Jurkat, Clone E6-1 (cell line): ENCODE measurements around the gene UBL5. TPM values are rescaled to one million over a fixed set of nuclear protein-coding genes. Genes with fewer than 3 reads are reported as not detected.
"Not testable (repeated sequence)": the region's sequence is repeated elsewhere in the genome, so short reads cannot be mapped to it uniquely, and the experiment has no call there.

Experiments
- DNase-seq: peaks from one replicate; pipeline ENCODE4 v3.0.0-alpha.2; 2011; ENCODE audit warnings: low read depth, low spot score
- H3K4me3 ChIP-seq: 2 replicates; pipeline ENCODE4 v1.5.1; 2011; ENCODE audit warnings: mild to moderate bottlenecking, low read length, control low read depth, moderate library complexity
- polyA plus RNA-seq: library from polyadenylated mRNA; unstranded; fragments of >200 nt; gene quantifications from one replicate; pipeline ENCODE4 v1.2.1, GENCODE V29; 2012; ENCODE audit warnings: missing spikeins; ENCODE audit not compliant: insufficient read length, insufficient read depth

UBL5 gene
- polyA plus RNA-seq = 803 TPM

GRCh38 chr19:9827289-9828238, at the start of gene UBL5:
Gene UBL5 (plus strand): TSS chr19:9827918. CDS start chr19:9828338, 420 bp downstream.
- DNase-seq = peak; percentile 90
- peak within 1 kb of the TSS; percentile 97 for H3K4me3 ChIP-seq

DNA sequence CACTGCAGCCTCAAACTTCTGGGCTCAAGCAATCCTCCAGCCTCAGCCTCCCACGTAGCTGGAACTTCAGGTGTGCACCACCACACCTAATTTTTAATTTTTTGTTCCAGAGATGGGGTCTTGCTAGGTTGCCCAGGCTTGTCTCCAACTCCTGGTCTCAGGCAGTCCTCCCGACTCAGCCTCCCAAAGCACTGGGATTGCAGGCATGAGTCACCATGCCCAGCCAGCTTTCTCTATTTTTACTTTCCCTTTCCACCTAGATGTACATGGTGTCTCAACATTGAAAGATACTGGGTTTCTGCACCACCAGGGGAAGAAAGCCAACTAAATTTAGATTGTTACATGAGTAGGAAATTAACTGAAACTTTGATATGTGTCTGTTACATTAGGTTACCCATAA, 45.4 kb upstream of the UBL5 start:
- H3K4me3 ChIP-seq = no peak overlapping the region
- no peak for DNase-seq

DNA sequence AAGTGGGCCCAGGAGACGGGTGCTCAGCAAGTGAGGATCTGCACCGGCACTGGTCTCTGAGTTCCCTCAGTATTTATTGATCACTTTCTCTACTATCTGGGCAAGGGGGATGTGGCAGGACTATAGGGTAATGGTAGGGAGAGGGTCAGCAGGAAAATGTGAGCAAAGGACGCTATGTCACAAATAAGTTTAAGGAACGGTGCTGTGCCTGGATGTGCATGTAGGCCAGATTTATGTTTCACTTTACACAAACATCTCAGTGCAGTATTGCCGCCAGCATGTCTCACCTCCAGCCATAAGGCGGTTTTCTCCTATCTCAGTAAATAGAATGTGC, 43.6 kb upstream of the UBL5 start:
- DNase-seq = not testable (repeated sequence)

DNA sequence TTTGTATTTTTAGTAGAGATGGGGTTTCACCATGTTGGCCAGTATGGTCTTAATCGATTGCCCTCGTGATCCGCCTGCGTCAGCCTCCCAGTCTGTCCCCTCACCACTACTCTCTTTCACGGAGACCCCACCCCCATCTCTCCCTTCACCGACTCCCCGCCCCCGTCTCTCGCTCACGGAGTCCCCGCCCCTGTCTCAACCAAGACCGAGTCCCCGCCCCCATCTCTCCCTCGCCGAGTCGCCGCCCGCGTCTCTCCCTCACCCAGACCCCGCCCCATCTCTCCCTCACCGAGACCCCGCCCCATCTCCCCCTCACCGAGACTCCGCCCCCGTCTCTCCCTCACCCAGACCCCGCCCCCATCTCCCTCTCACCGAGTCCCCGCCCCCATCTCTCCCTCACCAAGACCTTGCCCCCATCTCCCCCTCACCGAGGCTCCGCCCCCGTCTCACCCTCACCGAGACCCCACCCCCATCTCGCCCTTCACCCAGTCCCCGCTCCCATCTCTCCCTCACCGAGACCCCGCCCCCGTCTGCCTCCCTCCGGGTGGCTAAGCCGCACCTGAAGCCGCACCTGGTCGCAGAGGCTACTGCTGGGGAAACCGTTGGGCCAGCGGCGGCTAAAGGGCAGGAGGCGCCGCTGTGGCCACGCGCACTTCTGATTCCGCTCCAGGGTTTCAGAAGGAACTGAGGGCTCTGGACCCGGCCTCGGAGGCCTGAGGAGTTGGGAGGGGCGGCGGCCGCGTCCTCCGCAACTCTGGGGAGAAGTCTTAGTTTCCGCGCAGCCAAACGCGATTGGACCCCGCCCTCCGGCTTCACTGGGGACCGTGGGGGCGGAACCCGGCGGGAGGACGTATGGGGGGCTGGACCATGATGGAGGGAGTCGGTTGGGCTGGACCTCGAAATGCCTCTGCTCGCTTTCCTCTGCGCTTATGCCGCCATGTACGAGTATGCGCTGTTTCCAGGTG, 42.1 kb upstream of the UBL5 start:
- peak overlapping the region; percentile 51 for H3K4me3 ChIP-seq
- DNase-seq = peak; percentile 76

More for the DNA sequence above, 43.6 kb upstream of the UBL5 start:
- H3K4me3 ChIP-seq = not testable (repeated sequence)

DNA sequence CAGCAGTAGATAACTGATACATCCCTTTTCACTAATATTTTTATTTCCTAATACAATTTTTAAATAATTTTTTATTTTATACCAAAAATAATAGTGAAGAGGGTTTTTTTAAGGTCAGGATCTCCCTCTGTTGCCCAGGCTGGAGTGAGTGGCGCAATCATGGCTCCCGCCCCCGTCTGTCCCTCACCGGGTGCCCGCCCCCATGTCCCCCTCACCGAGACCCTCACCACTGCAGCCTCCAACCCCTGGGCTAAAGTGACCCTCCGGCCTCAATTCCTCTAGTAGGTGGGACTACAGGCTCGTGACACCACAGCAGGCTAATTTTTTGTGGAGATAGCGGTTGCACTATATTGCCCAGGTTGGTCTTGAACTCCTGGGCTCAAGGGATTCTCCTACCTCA, 41.4 kb upstream of the UBL5 start:
- DNase-seq = no peak
- H3K4me3 ChIP-seq = no peak overlapping the region

- no peak for DNase-seq
- H3K4me3 ChIP-seq = no peak overlapping the region
Measured at GRCh38 chr19:9786819-9787218, 40.9 kb upstream of the UBL5 start.

DNA sequence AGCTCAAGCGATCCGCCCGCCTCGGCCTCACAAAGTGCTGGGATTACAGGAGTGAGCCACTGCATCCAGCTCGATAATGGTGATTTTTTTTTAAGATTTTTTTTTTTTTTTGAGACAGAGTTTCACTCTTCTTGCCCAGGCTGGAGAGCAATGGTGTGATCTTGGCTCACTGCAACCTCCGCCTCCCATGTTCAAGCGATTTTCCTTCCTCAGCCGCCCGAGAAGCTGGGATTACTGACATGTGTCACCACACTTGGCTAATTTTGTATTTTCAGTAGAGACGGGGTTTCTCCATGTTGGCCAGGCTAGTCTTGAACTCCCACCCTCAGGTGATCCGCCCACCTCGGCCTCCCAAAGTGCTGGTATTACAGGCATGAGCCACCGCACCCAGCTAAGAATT, 39.1 kb upstream of the UBL5 start:
- H3K4me3 ChIP-seq, DNase-seq: not testable (repeated sequence)

DNA sequence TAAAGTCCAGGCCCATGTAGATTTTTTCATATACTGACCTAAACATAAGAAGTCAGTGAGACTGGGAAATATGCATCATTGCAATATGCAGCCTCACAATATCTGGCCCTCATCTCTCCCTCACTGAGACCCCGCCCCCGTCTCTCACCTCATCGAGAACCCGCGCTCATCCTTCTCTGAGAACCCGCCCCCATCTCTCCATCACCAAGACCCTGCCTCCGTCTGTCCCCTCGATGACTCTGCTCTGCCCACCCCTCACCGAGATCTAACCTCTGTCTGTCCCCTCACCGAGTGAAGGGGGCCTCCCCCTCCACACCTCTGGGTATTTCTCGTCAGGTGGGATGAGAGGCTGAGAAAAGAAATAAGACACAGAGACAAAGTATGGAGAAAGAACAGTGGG, 38.7 kb upstream of the UBL5 start:
- no peak for DNase-seq
- H3K4me3 ChIP-seq = no peak overlapping the region

DNA sequence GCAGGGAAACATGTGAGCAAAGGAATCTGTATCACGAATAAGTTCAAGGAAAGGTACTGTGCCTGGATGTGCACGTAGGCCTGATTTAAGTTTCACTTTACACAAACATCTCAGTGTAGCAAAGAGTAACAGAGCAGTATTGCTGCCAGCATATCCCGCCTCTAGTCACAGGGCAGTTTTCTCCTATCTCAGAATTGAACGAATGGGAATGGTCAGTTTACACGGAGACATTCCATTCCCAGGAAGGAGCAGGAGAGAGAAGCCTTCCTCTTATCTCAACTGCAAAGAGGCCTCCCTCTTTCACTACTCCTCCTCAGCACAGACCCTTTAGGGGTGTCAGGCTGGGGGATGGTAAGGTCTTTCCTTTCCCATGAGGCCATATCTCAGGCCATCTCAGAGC, 38.1 kb upstream of the UBL5 start:
- not testable (repeated sequence) for DNase-seq, H3K4me3 ChIP-seq

GRCh38 chr19:9791073-9791367, 36.7 kb upstream of the UBL5 start:
- DNase-seq = not testable (repeated sequence)

GRCh38 chr19:9791552-9792205, 36.0 kb upstream of the UBL5 start:
- DNase-seq = peak; percentile 91
- peak overlapping the region; percentile 59 for H3K4me3 ChIP-seq

More at GRCh38 chr19:9791073-9791367, 36.7 kb upstream of the UBL5 start:
- peak overlapping the region; percentile 57 for H3K4me3 ChIP-seq

DNA sequence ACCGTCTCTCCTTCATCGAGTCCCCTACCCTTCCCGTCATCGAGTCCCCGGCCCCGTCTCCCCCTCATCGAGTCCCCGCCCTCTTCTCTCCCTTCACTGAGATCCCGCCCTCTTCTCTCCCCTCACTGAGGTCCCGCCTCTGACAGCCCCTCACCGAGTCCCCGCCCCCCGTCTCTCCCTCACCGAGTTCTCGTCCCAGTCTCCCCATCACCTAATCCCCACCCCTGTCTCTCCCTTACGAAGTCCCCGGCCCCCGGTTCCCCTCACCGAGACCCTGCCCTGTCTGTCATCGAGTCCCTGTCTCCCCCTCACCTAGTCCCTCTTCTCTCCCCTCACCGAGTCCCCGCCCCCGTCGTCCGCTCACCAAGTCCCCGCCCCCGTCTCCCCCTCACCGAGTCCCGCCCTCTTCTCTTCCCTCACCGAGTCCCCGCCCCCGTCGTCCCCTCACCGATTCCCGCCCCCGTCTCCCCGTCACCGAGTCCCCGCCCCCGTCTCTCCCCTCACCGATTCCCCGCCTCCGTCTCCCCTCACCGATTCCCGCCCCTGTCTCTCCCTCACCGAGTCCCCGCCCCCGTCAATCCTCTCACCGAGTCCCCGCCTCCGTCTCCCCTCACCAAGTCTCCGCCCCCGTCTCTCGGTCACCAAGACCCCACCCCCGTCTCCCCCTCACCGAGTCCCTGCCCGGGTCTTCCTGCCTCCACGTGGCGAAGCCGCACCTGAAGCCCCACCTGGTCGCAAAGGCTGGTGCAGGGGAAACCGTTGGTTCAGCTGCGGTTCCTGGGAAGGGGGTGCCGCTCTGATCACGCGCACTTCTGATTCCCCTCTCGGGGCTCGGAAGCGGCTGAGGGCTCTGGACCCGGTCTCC, 35.3 kb upstream of the UBL5 start:
- H3K4me3 ChIP-seq = peak overlapping the region; percentile 59
- DNase-seq = peak; percentile 92

GRCh38 chr19:9793071-9793591, 34.6 kb upstream of the UBL5 start:
- peak overlapping the region; percentile 59 for H3K4me3 ChIP-seq
- peak; percentile 74 for DNase-seq

DNA sequence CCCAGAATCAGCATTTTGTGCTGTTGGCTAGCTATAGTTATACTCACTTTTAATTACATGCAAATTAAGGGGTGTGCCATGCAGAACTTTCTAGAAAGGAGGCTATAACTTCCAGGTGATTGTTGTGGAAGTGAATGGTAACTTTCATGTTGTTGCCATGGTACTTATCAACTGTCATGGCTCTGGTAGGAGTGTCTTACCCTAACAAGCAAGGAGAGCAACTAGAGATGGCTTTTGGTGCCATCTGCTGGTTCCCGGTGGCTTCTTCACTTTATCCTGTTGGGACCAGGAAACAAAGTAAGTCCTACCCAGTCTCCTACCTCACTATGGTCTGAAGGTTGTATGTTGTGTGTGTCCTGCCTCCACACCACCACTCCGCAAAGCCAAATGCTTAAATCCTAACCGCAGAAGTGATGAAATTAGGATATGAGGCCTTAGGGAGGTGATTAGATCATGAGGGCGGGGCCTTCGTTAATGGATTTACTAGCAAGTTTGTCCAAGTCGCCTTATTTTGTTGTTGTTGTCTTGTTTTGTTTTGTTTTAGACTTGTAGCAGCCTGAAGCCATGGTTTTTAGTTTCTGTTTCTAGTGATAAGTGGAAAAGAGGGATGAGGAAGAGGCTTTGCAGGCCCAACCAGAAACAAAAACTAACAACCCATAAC, 31.5 kb upstream of the UBL5 start:
- peak; percentile 97 for DNase-seq
- no peak overlapping the region for H3K4me3 ChIP-seq

- no peak overlapping the region for H3K4me3 ChIP-seq
- no peak for DNase-seq
Measured at GRCh38 chr19:9797871-9798270, 29.8 kb upstream of the UBL5 start.

- DNase-seq = no peak
- H3K4me3 ChIP-seq = no peak overlapping the region
Measured at GRCh38 chr19:9799162-9799561, 28.6 kb upstream of the UBL5 start.

GRCh38 chr19:9801976-9802375, 25.7 kb upstream of the UBL5 start:
- H3K4me3 ChIP-seq = no peak overlapping the region
- no peak for DNase-seq

DNA sequence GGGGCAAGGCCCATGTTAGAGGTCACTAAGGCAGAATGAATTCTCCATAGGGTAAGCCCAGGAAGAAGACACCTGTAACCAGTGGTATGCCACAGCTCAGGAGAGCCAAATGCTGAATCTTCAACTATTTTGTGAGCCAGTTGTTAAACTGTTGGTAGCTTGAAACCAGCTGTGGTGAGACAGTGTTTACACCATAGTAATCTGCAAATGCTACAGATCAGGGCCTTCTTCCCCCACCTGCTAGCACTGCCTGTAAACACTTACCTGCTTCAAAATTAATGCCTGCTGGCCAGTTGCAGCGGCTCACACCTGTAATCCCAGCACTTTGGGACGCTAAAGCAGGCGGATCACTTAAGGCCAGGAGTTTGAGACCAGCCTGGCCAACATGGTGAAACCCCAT, 20.9 kb upstream of the UBL5 start:
- H3K4me3 ChIP-seq = no peak overlapping the region
- no peak for DNase-seq
